Smooth muscle cell (in vitro differentiated cells): ENCODE measurements around the gene ZBTB20. TPM values are rescaled to one million over a fixed set of nuclear protein-coding genes. Genes with fewer than 3 reads are reported as not detected.

Experiments
- DNase-seq: peaks from one replicate; lab custom pipeline; 2025; ENCODE audit not compliant: unreplicated experiment; lab: John Stamatoyannopoulos, UW
- H2AFZ ChIP-seq: fragments of 200-600 bp; sonication (generic); 2 replicates; pipeline ENCODE4 v1.6.0; 2016; ENCODE audit warnings: antibody characterized with exemption, low read depth, mild to moderate bottlenecking
- H3F3A ChIP-seq: fragments of 200-600 bp; sonication (generic); 2 replicates; pipeline ENCODE4 v1.6.0; 2017; ENCODE audit warnings: antibody characterized with exemption, low read depth
- H3K27ac ChIP-seq: fragments of 200-600 bp; sonication (generic); 2 replicates; pipeline ENCODE4 v1.5.1; 2016; ENCODE audit warnings: low read depth, mild to moderate bottlenecking
- H3K27me3 ChIP-seq: fragments of 200-600 bp; sonication (generic); 2 replicates; pipeline ENCODE4 v1.6.1; 2016; ENCODE audit warnings: low read depth, mild to moderate bottlenecking
- H3K36me3 ChIP-seq: fragments of 200-600 bp; sonication (generic); 2 replicates; pipeline ENCODE4 v1.5.1; 2016; ENCODE audit warnings: low read depth
- H3K4me1 ChIP-seq: fragments of 200-600 bp; sonication (generic); 2 replicates; pipeline ENCODE4 v1.5.1; 2016; ENCODE audit warnings: low read depth
- H3K4me2 ChIP-seq: fragments of 200-600 bp; sonication (generic); 2 replicates; pipeline ENCODE4 v1.6.0; 2016; ENCODE audit warnings: mild to moderate bottlenecking
- H3K4me3 ChIP-seq: fragments of 200-600 bp; sonication (generic); 2 replicates; pipeline ENCODE4 v1.5.1; 2016; ENCODE audit warnings: mild to moderate bottlenecking
- H3K79me2 ChIP-seq: fragments of 200-600 bp; sonication (generic); 2 replicates; pipeline ENCODE4 v1.6.0; 2016; ENCODE audit warnings: low read depth, mild to moderate bottlenecking
- H3K9ac ChIP-seq: fragments of 200-600 bp; sonication (generic); 2 replicates; pipeline ENCODE4 v1.6.0; 2016; ENCODE audit warnings: low read depth
- H3K9me3 ChIP-seq: fragments of 200-600 bp; sonication (generic); replicated peaks from 2 replicates; pipeline ENCODE4 v1.5.1; 2016; ENCODE audit warnings: low read depth
- H4K20me1 ChIP-seq: fragments of 200-600 bp; sonication (generic); 2 replicates; pipeline ENCODE4 v1.6.0; 2016; ENCODE audit warnings: low read depth
- WGBS: methylation state at CpG from one replicate; pipeline ENCODE4 v1.1.7; 2016; ENCODE audit warnings: low lambda C conversion rate; 5-methylcytosine and 5-hydroxymethylcytosine counted together
- polyA plus RNA-seq: library from polyadenylated mRNA; unstranded; fragments of >200 nt; fragmentation: Nextera tagmentation; extraction: Ambion mirVana; gene quantifications from 2 replicates; pipeline ENCODE4 v1.2.1, GENCODE V29; 2016
- total RNA-seq: library from RNA; depleted of rRNA; stranded (reverse); fragments of >200 nt; gene quantifications from 2 replicates; pipeline ENCODE4 v1.2.3, GENCODE V29; 2014
- TF ChIP-seq, protein P1 (sequence below): fragments of 200-600 bp; sonication (generic); IDR thresholded peaks from 2 replicates; pipeline ENCODE4 v1.5.1; 2017; ENCODE audit warnings: borderline replicate concordance, mild to moderate bottlenecking, antibody characterized with exemption; ENCODE audit not compliant: insufficient read depth, poor library complexity, severe bottlenecking

ZBTB20 gene
- total and polyA plus RNA-seq, 2 experiments from 2014 or later, result 4.9 to 6.8 TPM

DNA sequence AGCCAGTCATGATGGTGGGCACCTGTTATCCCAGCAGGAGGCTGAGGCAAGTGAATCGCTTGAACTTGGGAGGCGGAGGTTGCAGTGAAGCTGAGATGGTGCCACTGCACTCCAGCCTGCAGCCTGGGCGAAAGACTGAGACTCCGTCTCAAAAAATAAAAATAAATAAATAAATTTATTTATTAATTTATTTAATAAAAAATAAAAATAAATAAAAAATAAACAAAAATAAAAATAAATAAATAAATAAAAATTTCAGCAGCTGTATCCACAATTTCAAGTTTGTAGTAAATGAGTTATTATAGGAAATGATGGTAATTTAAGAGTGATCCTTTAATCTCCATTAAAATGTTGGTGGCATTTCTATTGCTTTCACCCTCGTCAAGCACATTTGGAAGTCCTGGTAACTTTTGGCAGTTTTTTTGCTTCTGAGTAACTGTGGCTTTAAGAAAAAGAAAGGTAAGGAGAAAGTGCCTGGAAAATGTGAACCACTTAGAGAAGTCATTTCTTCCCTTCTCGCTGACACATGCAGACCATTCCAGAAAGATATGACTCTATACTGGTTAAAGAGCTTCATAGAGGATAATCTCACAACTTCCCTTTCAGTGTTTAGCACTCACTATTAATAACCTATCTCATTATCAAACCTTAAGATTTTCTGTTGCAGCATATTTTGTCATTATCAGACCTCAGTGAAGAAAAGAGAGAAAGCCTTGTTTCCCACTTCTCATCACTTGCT is 556.6 kb downstream of the ZBTB20 start:
- Histone ChIP-seq H3K79me2 (no peaks in the 10 kb centered on the region), H3K9me3 (no peaks in the 10 kb centered on the region), H3K36me3 (no peaks in the 10 kb centered on the region), H3K27me3 (no peaks in the 10 kb centered on the region), H2AFZ (no peak overlapping the region), H3K4me3 (no peak overlapping the region), H4K20me1 (no peaks in the 10 kb centered on the region), H3F3A (no peaks in the 10 kb centered on the region), H3K9ac (no peak overlapping the region), H3K27ac (no peak overlapping the region), H3K4me1 (no peaks in the 10 kb centered on the region), H3K4me2 (no peak overlapping the region)
- WGBS, result 91% methylated on average over 6 of the region's 6 CpGs
- TF ChIP-seq, protein P1, sequence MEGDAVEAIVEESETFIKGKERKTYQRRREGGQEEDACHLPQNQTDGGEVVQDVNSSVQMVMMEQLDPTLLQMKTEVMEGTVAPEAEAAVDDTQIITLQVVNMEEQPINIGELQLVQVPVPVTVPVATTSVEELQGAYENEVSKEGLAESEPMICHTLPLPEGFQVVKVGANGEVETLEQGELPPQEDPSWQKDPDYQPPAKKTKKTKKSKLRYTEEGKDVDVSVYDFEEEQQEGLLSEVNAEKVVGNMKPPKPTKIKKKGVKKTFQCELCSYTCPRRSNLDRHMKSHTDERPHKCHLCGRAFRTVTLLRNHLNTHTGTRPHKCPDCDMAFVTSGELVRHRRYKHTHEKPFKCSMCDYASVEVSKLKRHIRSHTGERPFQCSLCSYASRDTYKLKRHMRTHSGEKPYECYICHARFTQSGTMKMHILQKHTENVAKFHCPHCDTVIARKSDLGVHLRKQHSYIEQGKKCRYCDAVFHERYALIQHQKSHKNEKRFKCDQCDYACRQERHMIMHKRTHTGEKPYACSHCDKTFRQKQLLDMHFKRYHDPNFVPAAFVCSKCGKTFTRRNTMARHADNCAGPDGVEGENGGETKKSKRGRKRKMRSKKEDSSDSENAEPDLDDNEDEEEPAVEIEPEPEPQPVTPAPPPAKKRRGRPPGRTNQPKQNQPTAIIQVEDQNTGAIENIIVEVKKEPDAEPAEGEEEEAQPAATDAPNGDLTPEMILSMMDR, result no peak
- no peak for DNase-seq

DNA sequence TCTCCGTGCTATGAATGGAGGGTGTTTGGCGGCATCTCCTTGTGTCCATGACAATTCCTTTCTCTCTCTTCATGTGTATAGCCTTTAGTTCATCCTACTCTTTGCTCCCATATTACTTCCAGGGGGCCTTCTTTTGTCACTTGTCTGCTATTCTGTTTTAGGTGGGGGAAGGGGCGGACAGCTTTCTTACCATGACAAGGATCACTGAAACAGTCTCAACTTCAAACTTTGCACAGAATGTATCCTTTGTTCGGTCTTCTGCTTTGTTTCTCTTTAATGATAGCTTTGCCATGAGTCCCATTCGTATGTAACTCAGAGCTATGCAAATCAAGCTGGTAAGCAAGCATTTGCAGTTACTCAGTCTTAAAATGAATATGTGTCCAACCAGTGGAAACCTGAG is 559.1 kb downstream of the ZBTB20 start:
- no peak overlapping the region for H3K4me2 ChIP-seq
- no peak for DNase-seq

DNA sequence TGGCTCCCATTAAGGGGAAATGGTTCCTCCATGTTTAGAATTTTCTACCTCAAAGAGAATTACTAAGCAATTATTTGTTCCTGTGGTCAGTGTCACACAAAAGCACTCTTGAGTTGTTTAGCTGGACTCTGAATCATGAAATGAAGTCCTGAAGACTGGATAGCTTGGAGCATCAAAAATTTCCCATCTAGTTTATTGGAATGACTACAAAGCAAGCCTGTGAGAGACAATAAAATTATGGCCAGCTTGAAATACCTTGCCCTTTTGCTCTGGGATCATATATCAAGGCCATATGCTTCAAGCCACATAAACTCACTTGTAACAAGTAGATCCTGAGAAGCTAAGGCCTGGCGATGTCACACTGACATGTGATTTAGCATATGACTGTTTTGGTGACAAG is 561.0 kb downstream of the ZBTB20 start:
- no peak overlapping the region for H3K9ac ChIP-seq
- H3K36me3 ChIP-seq, result no peaks in the 10 kb centered on the region
- H3K79me2 ChIP-seq, result no peaks in the 10 kb centered on the region
- H3K4me1 ChIP-seq, result no peaks in the 10 kb centered on the region
- TF ChIP-seq, protein P1, result no peak
- H4K20me1 ChIP-seq, result no peaks in the 10 kb centered on the region
- no peak overlapping the region for H2AFZ ChIP-seq
- no peak overlapping the region for H3K4me3 ChIP-seq
- no peaks in the 10 kb centered on the region for H3K27me3 ChIP-seq
- 93% methylated on average over 1 of the region's 1 CpG for WGBS
- DNase-seq, result no peak
- H3K27ac ChIP-seq, result no peak overlapping the region
- no peak overlapping the region for H3K4me2 ChIP-seq
- H3F3A ChIP-seq, result no peaks in the 10 kb centered on the region
- no peaks in the 10 kb centered on the region for H3K9me3 ChIP-seq

More for the DNA sequence above, 559.1 kb downstream of the ZBTB20 start:
- H3K9me3 ChIP-seq, result no peaks in the 10 kb centered on the region
- TF ChIP-seq, protein P1, result no peak
- no peaks in the 10 kb centered on the region for H3K79me2 ChIP-seq
- no peak overlapping the region for H3K27ac ChIP-seq
- H3K9ac ChIP-seq, result no peak overlapping the region
- no peaks in the 10 kb centered on the region for H3K27me3 ChIP-seq
- no peak overlapping the region for H3K4me3 ChIP-seq
- WGBS, result 94% methylated on average over 5 of the region's 5 CpGs
- H3F3A ChIP-seq, result no peaks in the 10 kb centered on the region
- H3K4me1 ChIP-seq, result no peaks in the 10 kb centered on the region
- no peaks in the 10 kb centered on the region for H3K36me3 ChIP-seq
- H4K20me1 ChIP-seq, result no peaks in the 10 kb centered on the region
- H2AFZ ChIP-seq, result no peak overlapping the region

DNA sequence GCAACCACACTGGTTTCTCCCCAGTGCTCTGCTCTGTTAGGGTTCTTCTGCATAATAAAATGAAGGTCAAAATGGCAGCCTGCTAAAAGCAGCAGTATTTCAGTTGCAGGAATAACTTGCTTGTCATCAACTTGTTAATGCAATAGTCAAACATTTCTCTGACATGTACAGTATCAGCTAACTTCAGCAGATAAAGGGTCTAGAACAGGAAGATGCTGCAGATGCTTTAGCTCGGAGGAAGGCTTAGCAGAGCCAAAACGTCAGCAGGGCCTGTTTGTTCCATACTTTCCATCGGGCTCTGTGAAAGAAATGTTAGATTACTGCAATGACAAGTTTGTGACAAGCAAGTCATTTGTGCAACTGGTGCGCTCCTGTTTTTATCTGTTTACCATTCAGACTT is 561.4 kb downstream of the ZBTB20 start:
- WGBS, result 32% methylated on average over 4 of the region's 4 CpGs
- H3K79me2 ChIP-seq, result no peaks in the 10 kb centered on the region

More for the DNA sequence above, 561.4 kb downstream of the ZBTB20 start:
- Histone ChIP-seq H3F3A (no peaks in the 10 kb centered on the region), H4K20me1 (no peaks in the 10 kb centered on the region), H3K4me3 (no peak overlapping the region), H3K36me3 (no peaks in the 10 kb centered on the region), H3K4me2 (no peak overlapping the region), H3K9ac (no peak overlapping the region), H3K9me3 (no peaks in the 10 kb centered on the region), H3K27me3 (no peaks in the 10 kb centered on the region), H3K4me1 (no peaks in the 10 kb centered on the region), H3K27ac (no peak overlapping the region), H2AFZ (no peak overlapping the region)
- DNase-seq, result no peak
- TF ChIP-seq, protein P1, result no peak
